Upper lobe of right lung (tissue), 1 donor: Measurements from ENCODE around the gene AIF1L. TPM values are rescaled to one million over a fixed set of nuclear protein-coding genes. Genes with fewer than 3 reads are reported as not detected.
"Not testable (repeated sequence)": the region's sequence is repeated elsewhere in the genome, so short reads cannot be mapped to it uniquely, and the experiment has no call there.

Experiments
- ATAC-seq: fragments of 200-7000 bp; cut with Tn5 transposase; one replicate; pipeline ENCODE4 v1.9.1; 2020; ENCODE audit warnings: mild to moderate bottlenecking, moderate library complexity
- DNase-seq: peaks from one replicate; pipeline ENCODE4 v3.0.0-alpha.2; 2020
- H3K27ac ChIP-seq: fragments of 200-600 bp; one replicate; pipeline ENCODE4 v1.8.0; 2022
- H3K27me3 ChIP-seq: fragments of 200-600 bp; one replicate; pipeline ENCODE4 v1.8.0; 2022; ENCODE audit warnings: mild to moderate bottlenecking
- H3K36me3 ChIP-seq: fragments of 200-600 bp; one replicate; pipeline ENCODE4 v1.8.0; 2022
- H3K4me1 ChIP-seq: fragments of 200-600 bp; one replicate; pipeline ENCODE4 v1.8.0; 2022
- H3K4me3 ChIP-seq: fragments of 200-600 bp; one replicate; pipeline ENCODE4 v1.8.0; 2022; ENCODE audit warnings: mild to moderate bottlenecking
- H3K9me3 ChIP-seq: fragments of 200-600 bp; one replicate; pipeline ENCODE4 v1.8.0; 2022
- intact Hi-C: fragments of 100-400 bp; cut with DNase I; formaldehyde crosslinking; loops from one replicate; pipeline ENCODE4 v1.11.0; 2022
- total RNA-seq: library from RNA; stranded (reverse); fragmentation: NEBNext Ultra II Directional; extraction: Animal tissue kit (Norgen Biotek cat#: 25700); gene quantifications from one replicate; pipeline ENCODE4 v1.2.1, GENCODE V29; 2021
- TF ChIP-seq, protein P1 (sequence below): fragments of 200-600 bp; IDR thresholded peaks from one replicate; pipeline ENCODE4 v1.8.0; 2022; ENCODE audit warnings: antibody characterized with exemption
- donor health status: DM: no; HTN: yes; CAD: no; lungs with severe emphysema.

The AIF1L gene
- total RNA-seq, 1 donor from 2014 or later = 12.3 TPM

DNA sequence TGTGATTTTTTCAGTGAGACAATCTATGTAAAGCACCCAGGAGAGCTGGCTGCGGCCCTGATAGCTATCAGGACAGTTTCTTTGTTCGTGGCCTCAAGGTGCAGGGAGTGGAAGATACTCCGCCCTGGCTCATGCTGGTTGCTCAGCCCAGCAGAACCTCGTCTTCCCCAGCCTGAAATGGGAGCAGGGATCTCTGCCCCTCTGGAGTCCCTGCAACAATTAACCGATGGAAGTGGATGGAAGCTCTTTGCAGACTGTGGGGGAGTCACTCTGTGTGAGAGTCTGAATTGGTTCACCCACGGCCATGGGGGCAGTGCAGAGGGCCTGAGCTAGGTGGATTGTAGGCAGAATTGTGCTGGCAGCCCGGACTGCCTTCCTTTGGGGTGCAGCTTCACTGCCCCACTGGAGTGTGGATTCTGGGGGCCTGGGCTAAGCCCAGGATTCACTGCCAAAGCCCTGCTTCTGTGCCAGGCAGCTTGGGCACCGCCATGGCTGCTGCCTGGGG, 2.8 kb downstream of the AIF1L start:
- Histone ChIP-seq H3K27me3 (peaks cover 22% of the 10 kb centered on the region), H3K4me3 (no peak overlapping the region), H3K4me1 (peaks cover 5% of the 10 kb centered on the region), H3K9me3 (no peaks in the 10 kb centered on the region), H3K27ac (no peak overlapping the region), H3K36me3 (no peaks in the 10 kb centered on the region)
- DNase-seq (no peak), ATAC-seq (no peak)
- intact Hi-C loops = no loop called here
- TF ChIP-seq, protein P1, sequence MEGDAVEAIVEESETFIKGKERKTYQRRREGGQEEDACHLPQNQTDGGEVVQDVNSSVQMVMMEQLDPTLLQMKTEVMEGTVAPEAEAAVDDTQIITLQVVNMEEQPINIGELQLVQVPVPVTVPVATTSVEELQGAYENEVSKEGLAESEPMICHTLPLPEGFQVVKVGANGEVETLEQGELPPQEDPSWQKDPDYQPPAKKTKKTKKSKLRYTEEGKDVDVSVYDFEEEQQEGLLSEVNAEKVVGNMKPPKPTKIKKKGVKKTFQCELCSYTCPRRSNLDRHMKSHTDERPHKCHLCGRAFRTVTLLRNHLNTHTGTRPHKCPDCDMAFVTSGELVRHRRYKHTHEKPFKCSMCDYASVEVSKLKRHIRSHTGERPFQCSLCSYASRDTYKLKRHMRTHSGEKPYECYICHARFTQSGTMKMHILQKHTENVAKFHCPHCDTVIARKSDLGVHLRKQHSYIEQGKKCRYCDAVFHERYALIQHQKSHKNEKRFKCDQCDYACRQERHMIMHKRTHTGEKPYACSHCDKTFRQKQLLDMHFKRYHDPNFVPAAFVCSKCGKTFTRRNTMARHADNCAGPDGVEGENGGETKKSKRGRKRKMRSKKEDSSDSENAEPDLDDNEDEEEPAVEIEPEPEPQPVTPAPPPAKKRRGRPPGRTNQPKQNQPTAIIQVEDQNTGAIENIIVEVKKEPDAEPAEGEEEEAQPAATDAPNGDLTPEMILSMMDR = no peak

DNA sequence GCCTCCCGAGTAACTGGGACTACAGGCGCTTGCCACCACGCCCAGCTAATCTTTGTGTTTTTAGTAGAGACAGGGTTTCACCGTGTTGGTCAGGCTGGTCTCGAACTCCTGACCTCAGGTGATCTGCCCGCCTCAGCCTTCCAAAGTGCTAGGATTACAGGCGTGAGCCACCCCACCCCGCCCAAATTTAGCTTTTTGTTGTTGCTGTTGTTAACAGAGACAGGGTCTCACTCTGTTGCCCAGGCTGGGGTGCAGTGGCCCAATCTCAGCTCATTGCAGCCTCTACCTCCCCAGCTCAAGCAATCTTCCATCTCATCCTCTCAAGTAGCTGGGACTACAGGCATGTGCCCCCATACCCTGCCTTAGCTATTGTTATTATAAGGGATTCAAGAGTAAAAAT, 3.5 kb downstream of the AIF1L start:
- DNase-seq, H3K9me3 ChIP-seq, H3K27ac ChIP-seq, H3K4me3 ChIP-seq, H3K4me1 ChIP-seq, intact Hi-C loops, H3K36me3 ChIP-seq, ATAC-seq: not testable (repeated sequence)
- H3K27me3 ChIP-seq = peaks cover 15% of the 10 kb centered on the region

DNA sequence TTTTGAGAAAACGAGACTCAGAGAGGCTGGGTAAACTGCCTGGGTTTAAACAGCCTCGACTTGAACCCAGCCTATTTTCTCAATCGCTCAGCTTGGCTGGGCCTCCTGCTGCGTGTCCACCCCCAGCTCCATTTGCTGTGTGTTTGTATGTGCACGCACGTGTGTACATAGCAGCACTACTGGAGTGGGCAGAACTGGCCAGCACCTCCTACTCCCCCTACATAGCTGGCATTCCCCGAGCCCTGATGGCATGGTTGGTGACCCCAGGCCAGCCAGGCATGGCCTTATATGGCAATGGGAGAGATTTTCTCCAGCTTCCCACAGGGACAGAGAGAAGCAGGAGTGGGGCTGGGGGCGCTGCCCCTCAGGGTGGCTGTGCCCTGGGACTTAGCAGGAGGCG, 4.1 kb downstream of the AIF1L start:
- no peaks in the 10 kb centered on the region for H3K36me3 ChIP-seq
- no peaks in the 10 kb centered on the region for H3K9me3 ChIP-seq
- TF ChIP-seq, protein P1 = no peak
- ATAC-seq = no peak
- H3K27me3 ChIP-seq = peaks cover 9% of the 10 kb centered on the region
- no peak for DNase-seq
- H3K4me3 ChIP-seq = no peak overlapping the region
- H3K4me1 ChIP-seq = peaks cover 5% of the 10 kb centered on the region
- H3K27ac ChIP-seq = no peak overlapping the region
- intact Hi-C loops = no loop called here

DNA sequence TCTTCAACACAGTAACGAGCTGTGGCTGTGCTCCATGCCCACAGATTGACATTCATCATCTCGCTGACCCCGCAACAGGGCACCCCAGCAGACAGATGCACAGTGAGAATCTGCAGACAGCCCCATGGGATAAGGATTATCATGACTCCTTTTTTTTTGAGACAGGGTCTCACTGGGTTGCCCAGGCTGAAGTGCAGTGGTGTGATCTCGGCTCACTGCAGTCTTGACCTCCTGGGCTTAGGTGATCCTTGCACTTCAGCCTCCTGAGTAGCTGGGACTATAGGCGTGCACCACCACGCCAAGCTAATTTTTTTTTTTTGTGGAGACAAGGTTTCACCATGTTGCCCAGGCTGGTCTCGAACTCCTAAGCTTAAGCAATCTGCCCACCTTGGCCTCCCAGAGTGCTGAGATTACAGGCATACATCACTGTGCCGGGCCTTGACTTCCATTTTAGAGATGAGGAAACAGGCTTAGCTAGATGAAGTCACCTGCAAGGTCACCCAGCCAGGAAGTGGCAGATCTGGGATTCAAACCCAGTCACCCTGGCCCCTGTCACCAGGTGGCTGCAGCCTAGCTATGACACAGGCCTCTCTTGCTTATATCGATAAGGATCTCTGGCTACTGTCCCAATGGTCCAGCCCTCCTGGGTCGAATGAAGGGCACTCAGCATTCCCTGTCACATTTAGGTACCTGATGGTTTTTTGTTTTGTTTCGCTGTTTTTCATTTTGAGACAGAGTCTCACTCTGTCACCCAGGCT, 5.1 kb downstream of the AIF1L start:
- H3K4me3 ChIP-seq = no peak overlapping the region
- H3K4me1 ChIP-seq = peaks cover 5% of the 10 kb centered on the region
- TF ChIP-seq, protein P1 = no peak
- H3K27ac ChIP-seq = no peak overlapping the region
- peaks cover 4% of the 10 kb centered on the region for H3K27me3 ChIP-seq
- DNase-seq = no peak
- intact Hi-C loops = no loop called here
- ATAC-seq = no peak
- H3K36me3 ChIP-seq = no peaks in the 10 kb centered on the region
- no peaks in the 10 kb centered on the region for H3K9me3 ChIP-seq

DNA sequence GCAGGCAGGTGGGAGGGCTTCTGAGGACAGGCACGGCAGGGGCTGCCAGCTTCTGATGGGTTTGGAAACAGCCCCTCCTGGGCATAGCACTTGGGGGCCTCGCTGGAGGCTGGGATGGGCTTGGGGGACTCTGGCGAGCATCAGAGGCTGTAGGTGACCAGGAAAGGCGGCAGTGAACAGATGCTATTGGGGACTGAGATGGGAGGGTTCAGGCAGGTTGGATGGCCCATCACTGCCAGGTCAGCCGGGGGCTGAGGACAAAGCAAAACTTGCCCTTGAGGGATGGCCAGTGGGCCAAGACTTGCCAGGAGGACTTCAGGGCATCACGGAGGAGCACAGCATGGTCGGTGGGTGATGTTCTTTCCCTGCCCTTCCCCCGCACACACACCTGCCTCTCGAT, 6.7 kb downstream of the AIF1L start:
- H3K27ac ChIP-seq = no peak overlapping the region
- no peaks in the 10 kb centered on the region for H3K27me3 ChIP-seq
- intact Hi-C loops = no loop called here
- DNase-seq (no peak), ATAC-seq (no peak)
- H3K4me3 ChIP-seq = no peak overlapping the region
- TF ChIP-seq, protein P1 = no peak
- H3K9me3 ChIP-seq = no peaks in the 10 kb centered on the region
- no peaks in the 10 kb centered on the region for H3K36me3 ChIP-seq
- no peaks in the 10 kb centered on the region for H3K4me1 ChIP-seq

DNA sequence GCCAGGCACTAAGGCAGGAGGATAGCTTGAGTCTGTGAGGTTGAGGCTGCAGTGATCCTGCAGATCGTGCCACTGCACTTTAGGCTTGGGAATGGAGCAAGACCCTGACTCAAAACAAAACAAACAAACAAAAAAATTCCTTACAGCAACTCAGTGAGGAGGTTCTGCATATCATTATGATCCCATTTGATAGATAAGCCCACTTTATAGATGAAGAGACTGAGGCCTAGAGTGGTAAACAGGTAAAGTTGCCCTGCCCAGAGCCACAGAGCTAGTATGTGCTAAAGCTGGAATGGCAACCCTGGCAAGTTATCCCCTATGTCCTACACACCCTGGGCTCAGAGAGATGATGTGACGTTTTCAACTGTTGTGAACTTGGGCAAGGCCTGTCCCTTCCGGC, 7.2 kb downstream of the AIF1L start:
- DNase-seq (no peak), ATAC-seq (no peak)
- no peak overlapping the region for H3K4me3 ChIP-seq
- no peak overlapping the region for H3K27ac ChIP-seq
- TF ChIP-seq, protein P1 = no peak
- H3K9me3 ChIP-seq = no peaks in the 10 kb centered on the region
- no peaks in the 10 kb centered on the region for H3K27me3 ChIP-seq
- no peaks in the 10 kb centered on the region for H3K36me3 ChIP-seq
- H3K4me1 ChIP-seq = no peaks in the 10 kb centered on the region
- intact Hi-C loops = no loop called here
